NCI-H748 (cell line): ENCODE measurements around the gene TICAM1.

ENCODE experiments used
- DNase-seq: peaks from one replicate; lab custom pipeline; 2025; ENCODE audit not compliant: unreplicated experiment; lab: John Stamatoyannopoulos, UW

The TICAM1 gene

DNA sequence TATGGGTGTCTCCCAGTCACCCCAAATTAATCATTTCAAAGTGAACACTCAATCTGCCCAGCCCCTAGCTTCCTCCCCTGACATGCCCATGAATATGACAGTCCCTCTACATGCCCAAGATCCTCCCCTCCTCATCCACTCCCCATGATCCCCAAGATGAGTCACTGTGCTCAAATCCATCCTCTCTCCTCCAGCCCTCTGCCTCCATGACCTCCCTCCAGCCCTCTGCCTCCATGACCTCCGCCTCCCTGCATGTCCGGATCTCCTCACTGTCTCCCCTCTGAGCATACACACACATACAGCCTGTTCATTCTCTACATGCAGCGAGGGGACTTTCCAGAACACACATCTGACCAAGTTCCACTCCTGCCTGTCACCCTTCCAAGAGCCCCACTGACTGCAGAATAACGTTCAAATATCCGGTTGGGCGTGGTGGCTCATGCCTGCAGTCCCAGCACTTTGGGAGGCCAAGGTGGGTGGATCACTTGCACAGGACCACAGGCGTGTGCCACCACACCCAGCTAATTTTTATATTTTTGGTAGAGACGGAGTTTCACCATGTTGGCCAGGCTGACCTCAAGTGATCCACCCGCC lies 58.4 kb downstream of the TICAM1 start:
- no peak for DNase-seq

DNA sequence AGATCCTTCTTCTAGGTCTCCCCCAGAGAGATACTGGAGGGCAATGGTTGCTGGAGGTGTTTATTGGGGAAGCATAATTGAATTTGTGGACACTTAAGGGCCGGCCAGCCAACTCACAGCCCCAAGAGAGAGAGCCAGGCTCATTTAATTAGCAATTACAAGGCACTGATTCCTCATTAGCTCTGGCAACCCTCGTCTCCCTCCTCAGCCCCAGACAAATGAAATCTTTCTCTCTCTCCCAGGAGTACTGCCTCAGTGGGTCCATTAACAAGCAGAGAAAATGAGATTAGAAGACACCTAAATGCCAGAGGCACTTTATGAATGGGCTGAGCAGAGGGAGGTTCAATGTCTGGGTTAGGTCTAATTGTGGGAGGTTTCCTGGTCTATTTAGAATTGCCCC lies 58.9 kb downstream of the TICAM1 start:
- no peak for DNase-seq

DNA sequence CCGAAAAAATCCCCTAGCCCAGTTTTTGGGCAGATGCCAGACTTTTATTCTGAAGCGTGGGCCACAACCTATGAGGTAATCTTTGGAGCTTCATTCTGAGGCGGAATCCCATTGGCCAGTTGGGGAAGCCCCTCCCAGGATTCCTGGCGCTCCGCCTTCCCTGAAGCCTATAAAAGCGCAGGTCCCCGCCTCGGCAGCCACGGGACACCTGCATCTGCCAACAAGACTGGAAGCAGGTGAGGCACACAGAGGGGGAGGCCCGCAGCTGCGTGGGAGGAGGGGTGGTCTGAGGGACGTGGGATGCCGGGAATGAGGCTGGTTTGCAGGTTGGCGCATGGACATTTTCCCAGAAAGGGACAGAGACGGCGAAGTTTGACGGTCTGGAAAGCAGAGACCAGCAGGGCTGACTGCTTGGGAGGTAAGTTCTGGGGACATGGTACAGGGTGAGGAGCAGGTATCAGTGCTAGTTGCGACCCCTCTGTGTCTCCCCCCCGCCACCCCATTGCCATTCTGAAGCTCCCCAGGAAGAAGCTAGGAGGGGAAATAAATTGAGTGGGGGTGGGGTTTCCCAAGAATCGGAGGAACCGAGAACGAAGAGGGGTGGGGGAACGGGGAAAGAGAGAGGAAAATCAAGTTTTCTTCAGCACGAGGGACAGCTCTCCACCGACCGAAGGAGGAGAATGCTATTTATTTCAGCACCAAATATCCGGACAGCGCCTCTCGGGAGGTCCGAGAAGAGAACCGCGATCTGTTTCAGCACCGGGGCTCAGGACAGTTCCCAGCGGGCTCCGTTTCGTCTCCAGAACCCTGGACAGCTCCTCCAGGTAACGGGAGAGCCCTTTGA lies 62.4 kb downstream of the TICAM1 start:
- DNase-seq: peak; percentile 89
